GM06990 (cell line): Measurements from ENCODE around the gene RUFY2.

Experiments used
- DNase-seq: peaks from one replicate; pipeline ENCODE4 v3.0.0-alpha.2; 2011; ENCODE audit not compliant: insufficient read length; ENCODE audit errors: extremely low read depth
- H3K27me3 ChIP-seq: replicated peaks from 2 replicates; pipeline ENCODE4 v1.6.0; 2011; ENCODE audit warnings: low read length; ENCODE audit not compliant: control insufficient read depth, insufficient read depth
- H3K36me3 ChIP-seq: 2 replicates; pipeline ENCODE4 v1.5.1; 2011; ENCODE audit warnings: low read length; ENCODE audit not compliant: control insufficient read depth, insufficient read depth
- H3K4me3 ChIP-seq: replicated peaks from 2 replicates; pipeline ENCODE4 v1.5.1; 2011; ENCODE audit warnings: low read depth, mild to moderate bottlenecking, control low read depth, low read length
- TF ChIP-seq, protein P1 (sequence below): IDR thresholded peaks from 2 replicates; pipeline ENCODE4 v1.5.1; 2011; ENCODE audit warnings: low read length, control low read depth, mild to moderate bottlenecking, inconsistent platforms; ENCODE audit not compliant: insufficient read depth, poor library complexity, severe bottlenecking

RUFY2 gene

DNA sequence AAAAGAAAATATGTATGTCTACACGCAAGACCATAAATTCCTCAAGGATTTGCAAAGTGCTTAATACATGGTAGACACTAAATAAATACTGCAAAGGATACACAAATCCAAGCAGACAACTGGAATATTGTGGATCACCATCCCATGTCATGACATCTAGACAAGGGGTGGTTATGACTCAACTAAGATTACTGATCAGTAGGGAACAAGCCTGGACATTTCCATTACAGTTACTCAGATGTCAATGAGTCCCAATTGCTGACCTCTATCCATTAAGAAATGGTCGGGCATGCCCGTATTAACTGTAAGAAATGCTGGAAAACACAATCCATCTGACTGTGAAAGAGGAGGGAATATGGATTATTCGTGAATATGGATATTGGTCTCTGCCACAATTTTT lies 27.6 kb upstream of the RUFY2 start:
- no peaks in the 10 kb centered on the region for H3K27me3 ChIP-seq
- DNase-seq, result no peak
- TF ChIP-seq, protein P1, sequence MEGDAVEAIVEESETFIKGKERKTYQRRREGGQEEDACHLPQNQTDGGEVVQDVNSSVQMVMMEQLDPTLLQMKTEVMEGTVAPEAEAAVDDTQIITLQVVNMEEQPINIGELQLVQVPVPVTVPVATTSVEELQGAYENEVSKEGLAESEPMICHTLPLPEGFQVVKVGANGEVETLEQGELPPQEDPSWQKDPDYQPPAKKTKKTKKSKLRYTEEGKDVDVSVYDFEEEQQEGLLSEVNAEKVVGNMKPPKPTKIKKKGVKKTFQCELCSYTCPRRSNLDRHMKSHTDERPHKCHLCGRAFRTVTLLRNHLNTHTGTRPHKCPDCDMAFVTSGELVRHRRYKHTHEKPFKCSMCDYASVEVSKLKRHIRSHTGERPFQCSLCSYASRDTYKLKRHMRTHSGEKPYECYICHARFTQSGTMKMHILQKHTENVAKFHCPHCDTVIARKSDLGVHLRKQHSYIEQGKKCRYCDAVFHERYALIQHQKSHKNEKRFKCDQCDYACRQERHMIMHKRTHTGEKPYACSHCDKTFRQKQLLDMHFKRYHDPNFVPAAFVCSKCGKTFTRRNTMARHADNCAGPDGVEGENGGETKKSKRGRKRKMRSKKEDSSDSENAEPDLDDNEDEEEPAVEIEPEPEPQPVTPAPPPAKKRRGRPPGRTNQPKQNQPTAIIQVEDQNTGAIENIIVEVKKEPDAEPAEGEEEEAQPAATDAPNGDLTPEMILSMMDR, result no peak
- H3K4me3 ChIP-seq, result no peak overlapping the region
- no peaks in the 10 kb centered on the region; the same call in none of the 2 replicates for H3K36me3 ChIP-seq

DNA sequence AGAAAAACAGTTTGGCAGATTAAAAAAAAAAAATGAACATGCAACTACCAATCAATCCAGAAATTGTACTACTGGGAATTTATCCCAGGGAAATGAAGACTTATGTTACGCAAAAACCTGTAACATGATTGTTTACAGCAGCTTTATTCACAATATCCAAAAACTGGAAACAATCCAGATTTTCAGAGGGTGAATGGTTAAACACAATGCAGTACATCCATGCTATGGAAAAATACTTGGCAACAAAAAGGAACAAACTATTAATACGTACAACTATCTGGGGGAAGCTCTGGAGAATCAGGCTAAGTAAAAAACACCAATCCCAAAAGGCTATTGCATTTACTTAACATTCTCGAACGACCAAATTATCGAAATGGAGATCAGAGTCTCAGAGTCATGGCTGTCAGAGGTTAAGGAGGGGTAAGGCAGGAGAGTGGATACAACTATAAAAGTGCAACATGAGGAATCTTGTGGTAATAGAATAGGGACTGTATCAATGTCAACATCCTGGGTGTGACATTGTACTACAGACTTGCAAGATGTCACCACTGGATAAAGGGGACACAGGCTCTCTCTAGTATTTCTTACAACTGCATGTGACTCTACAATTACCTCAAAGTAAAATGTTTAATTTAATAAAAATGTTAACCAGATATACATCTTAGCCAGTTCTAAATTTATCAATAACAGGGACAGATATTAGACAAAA lies 21.5 kb upstream of the RUFY2 start:
- H3K4me3 ChIP-seq, result no peak overlapping the region
- TF ChIP-seq, protein P1, result no peak
- peaks cover 5% of the 10 kb centered on the region for H3K36me3 ChIP-seq
- no peak for DNase-seq
- no peaks in the 10 kb centered on the region for H3K27me3 ChIP-seq

DNA sequence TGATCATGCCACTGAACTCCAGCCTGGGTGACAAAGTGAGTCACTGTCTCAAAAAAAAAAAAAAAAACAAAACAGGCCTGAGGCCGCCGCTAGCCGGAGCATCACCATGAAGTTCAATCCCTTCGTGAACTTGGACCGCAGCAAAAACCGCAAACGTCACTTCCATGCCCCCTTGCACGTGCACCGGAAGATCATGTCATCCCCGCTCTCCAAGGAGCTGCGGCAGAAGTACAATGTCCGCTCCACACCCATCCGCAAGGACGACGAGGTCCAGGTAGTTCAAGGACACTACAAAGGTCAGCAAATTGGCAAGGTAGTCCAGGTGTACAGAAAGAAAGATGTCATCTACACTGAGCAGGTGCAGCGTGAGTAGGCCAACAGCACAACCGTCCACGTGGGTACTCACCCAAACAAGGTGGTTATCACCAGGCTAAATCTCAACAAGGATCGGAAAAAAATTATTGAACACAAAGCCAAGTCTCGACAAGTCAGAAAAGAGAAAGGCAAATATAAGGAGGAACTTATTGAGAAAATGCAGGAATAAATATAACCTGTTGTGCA lies 17.5 kb upstream of the RUFY2 start:
- Histone ChIP-seq H3K36me3 (peaks cover 6% of the 10 kb centered on the region), H3K27me3 (no peaks in the 10 kb centered on the region), H3K4me3 (no peak overlapping the region)
- DNase-seq, result no peak
- TF ChIP-seq, protein P1, result no peak

DNA sequence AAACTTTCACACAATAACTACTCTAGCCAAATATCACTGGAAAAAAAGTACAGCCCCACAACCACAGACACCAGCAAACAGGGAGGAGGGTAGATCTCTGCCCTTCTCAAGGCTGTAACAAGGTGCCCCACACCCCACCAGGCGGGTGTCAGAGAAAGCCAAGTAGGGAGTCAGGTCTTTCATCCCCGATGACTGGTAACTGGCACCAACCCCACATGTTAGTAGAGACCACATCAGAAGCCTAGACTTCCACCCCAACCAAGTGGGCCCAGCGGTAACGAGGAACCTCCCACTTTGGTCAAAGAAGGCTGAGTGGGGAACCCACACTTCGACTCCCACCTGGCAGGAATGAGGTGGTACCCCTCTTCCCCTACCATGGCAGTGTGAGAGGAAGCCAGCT lies 16.4 kb upstream of the RUFY2 start:
- no peaks in the 10 kb centered on the region for H3K27me3 ChIP-seq
- H3K4me3 ChIP-seq, result no peak overlapping the region
- peaks cover 6% of the 10 kb centered on the region for H3K36me3 ChIP-seq
- DNase-seq, result no peak
- TF ChIP-seq, protein P1, result no peak

DNA sequence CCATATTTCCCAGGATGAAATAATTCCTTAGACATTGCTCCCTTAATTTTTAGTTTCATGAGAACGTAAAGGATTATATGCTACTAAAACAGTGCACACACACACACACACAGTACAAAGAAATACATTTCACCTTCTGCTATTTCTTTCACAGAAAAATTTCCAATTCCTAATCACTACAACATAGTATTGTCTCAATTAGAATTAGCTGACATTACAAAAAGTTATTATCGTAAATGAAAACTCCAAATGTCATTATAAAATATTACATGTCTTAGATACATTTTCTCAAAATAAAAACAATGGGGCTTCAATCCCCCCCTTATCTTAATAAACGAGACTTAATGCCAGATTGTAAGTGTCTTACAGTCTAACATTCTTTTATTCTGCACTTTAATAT lies 12.3 kb upstream of the RUFY2 start:
- TF ChIP-seq, protein P1, result no peak
- Histone ChIP-seq H3K4me3 (no peak overlapping the region), H3K27me3 (no peaks in the 10 kb centered on the region), H3K36me3 (peaks cover 7% of the 10 kb centered on the region)
- DNase-seq, result no peak
